ENCODE results near the gene EOLA2. TPM values are rescaled to one million over a fixed set of nuclear protein-coding genes. Genes with fewer than 3 reads are reported as not detected.
A peak's percentile ranks its signal among the peaks of the same experiment; 100 is the strongest.

EOLA2 gene
- total and polyA plus RNA-seq, 2 of the 8 experiments (the other 6 are each of a cell fraction or from before 2014, with no cell fraction given): 19.0 to 22.5 TPM

DNA sequence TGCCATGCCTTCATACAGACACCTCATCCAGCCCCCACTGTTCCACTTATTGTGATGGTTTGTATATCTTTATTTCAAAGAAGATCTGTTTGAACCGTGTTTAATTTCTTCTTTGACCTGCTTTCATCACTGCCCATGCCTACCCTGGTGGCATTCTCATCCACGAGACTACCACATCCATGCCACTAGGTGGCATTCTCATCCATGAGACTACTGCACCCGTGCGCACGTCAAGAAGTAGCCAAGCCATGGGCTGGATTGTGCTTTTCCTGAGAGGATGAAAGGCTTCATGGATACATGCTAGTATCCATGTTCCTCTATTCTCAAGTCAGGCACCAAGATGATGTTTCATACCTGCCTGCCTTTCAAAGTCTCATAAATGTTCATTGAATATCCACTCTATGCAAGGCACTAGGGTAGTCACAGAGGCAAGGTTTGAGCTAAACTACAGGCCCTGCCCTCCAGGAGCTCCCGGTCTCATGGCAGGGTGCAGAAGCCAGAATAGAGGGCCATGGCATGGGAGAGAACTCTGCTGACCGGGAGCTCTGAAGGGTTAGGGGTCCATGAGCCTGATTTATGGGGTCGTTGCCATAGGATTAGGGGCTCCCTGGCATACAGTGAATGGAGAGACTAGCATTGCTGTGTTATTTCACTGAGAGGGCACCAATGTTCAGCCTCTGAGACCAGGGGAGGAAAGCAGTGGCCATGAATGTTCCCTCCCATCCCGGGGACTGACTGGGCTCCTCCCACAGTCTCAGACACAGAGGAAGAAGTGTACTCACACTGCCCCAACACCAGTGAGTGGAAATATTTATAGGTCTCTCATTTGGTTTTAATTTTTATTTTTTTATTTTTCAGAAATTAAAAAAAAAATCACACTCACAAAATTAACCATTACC, 24.8 kb upstream of the EOLA2 start (continued):
- TF ChIP-seq KDM4A (IDR thresholded peaks at IDR 0.05; ENCODE audit: low read depth, low read length, severe bottlenecking) (no peak), RAD21 (IDR thresholded peaks at IDR 0.05 in 1 of 2, conservative IDR thresholded peaks at IDR 0.05 in 1 of 2; ENCODE audit: low read depth in 2 of 2, low read length in 2 of 2) (peak; percentile 76 to 83), CREB1 (IDR thresholded peaks at IDR 0.05) (no peak), TAF1 (IDR thresholded peaks at IDR 0.05; ENCODE audit: low read depth, low read length) (no peak), KDM5A (IDR thresholded peaks at IDR 0.05; ENCODE audit: low read length) (no peak)
